NCI-H2227 treated with DMSO at 0.1 percent for 48 hours (cell line): ENCODE data around the gene FBXO31.

Experiments
- DNase-seq: peaks from one replicate; lab custom pipeline; 2025; lab: John Stamatoyannopoulos, UW

The FBXO31 gene, protein sequence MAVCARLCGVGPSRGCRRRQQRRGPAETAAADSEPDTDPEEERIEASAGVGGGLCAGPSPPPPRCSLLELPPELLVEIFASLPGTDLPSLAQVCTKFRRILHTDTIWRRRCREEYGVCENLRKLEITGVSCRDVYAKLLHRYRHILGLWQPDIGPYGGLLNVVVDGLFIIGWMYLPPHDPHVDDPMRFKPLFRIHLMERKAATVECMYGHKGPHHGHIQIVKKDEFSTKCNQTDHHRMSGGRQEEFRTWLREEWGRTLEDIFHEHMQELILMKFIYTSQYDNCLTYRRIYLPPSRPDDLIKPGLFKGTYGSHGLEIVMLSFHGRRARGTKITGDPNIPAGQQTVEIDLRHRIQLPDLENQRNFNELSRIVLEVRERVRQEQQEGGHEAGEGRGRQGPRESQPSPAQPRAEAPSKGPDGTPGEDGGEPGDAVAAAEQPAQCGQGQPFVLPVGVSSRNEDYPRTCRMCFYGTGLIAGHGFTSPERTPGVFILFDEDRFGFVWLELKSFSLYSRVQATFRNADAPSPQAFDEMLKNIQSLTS

GRCh38 chr16:87383505-87384161 lies at the start of gene FBXO31:
TSS of gene FBXO31 (minus strand) at chr16:87383776. CDS start at chr16:87383744, 32 bp downstream.
- DNase-seq = peak; percentile 75

GRCh38 chr16:87432330-87432915 lies 48.8 kb upstream of the FBXO31 start:
- DNase-seq = no peak

DNA sequence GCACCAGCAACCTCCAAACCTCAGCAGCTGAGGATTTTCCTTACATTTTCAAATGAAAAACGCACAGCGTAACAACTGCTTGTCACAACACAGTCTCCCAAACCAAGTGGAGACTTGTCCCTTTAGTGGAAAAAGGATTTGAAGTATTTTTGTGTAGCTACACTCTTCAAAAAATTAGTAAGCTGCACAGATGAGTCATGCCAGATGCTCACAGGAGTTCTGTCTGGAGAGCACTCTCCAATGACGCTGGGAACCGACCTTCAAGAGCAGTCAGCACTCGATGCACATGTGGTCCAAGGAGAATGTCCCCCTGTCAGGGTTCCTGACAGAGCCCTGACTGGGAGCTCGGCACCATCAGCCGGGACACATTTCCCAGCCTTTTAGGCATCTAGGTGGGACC lies 48.4 kb upstream of the FBXO31 start:
- no peak for DNase-seq

GRCh38 chr16:87426423-87427215 lies 43.0 kb upstream of the FBXO31 start:
- DNase-seq = no peak

- no peak for DNase-seq
These were observed 42.4 kb upstream of the FBXO31 start for GRCh38 chr16:87425941-87426340.

GRCh38 chr16:87424266-87424665 lies 40.7 kb upstream of the FBXO31 start:
- no peak for DNase-seq

- DNase-seq = no peak
These were observed 39.9 kb upstream of the FBXO31 start for GRCh38 chr16:87423429-87423828.

DNA sequence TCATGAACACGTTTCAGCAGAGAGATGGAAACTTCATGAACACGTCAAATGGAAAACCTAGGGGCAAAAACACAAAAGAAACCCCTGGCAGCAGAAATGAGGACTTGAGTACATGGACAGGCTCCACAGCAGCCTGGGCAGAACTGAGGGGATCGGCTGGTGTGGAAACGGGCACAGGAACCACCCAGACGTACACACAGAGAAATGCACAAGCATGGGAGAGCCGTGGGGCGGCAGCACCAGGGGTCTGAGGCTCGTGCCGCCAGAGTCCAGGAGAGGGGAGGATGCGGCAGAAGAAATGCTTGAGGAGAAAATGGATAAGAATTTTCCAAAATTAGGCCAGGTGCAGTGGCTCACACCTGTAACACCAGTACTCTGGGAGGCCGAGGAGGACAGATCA lies 38.5 kb upstream of the FBXO31 start:
- no peak for DNase-seq

- no peak for DNase-seq
These were observed 37.7 kb upstream of the FBXO31 start for GRCh38 chr16:87421003-87421912.

GRCh38 chr16:87420026-87421002 lies 36.7 kb upstream of the FBXO31 start:
- no peak for DNase-seq

- DNase-seq = no peak
These were observed 35.1 kb upstream of the FBXO31 start for GRCh38 chr16:87418644-87419043.

DNA sequence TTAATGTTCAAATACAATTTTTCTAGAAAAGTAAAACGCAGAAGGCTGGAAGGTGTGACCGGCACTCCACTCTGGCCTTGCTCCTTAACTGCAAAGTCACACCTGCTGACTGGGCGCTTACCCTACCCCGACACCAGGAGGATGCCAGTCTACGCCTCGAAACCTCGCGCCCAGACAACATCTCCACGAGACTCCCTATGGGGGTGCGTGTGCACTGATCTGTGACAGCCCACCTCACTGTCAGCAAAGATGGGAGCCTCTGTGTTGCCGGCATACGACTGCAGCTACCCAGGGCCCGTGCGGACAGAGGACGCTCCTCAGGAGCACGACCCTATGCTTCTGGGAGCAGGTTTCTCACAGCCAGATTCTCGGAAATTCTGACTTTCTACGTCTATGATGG lies 34.6 kb upstream of the FBXO31 start:
- DNase-seq = no peak

GRCh38 chr16:87417528-87417910 lies 33.9 kb upstream of the FBXO31 start:
- DNase-seq = no peak

DNA sequence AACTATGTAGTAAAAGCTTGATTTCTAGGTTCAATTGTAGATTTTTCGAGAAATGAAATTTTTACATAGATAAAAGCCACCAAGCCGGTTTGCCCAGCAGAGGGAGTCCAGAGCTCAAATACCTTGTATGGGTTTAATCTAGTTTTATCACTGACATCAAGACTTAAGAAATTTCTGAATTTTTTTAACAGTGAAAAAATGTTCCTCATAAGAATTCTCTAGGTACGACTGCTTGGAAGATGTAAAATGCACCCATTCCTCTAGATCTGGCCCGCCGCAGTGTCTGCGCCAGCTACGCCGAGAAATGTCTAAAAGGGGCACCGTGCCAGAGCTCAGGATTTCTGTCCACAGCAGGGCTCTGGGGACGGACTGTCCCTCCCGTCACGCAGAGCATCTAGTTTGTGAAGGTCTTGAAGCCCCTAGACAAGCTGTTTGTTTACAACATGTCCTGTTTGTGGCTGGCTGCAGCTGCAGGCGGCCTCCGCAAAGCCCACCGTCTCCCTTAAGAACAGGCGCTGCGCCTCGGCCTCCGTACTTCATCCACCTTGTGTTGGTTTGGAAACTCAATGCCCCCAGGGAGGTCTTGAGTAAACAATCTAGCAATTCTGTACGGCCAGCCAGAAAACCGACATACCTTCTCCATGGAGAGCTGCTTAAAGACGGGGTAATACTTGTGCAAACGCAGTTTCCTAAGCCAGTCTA lies 33.4 kb upstream of the FBXO31 start:
- DNase-seq = no peak

GRCh38 chr16:87415441-87415840 lies 31.9 kb upstream of the FBXO31 start:
- DNase-seq = no peak

GRCh38 chr16:87414251-87414680 lies 30.7 kb upstream of the FBXO31 start:
- no peak for DNase-seq

GRCh38 chr16:87412996-87413421 lies 29.4 kb upstream of the FBXO31 start:
- no peak for DNase-seq

- no peak for DNase-seq
These were observed 28.9 kb upstream of the FBXO31 start for GRCh38 chr16:87412371-87412995.
